Uterus (tissue), 4 donors: ENCODE measurements around the gene CEP164. TPM values are rescaled to one million over a fixed set of nuclear protein-coding genes. Genes with fewer than 3 reads are reported as not detected.
"Not testable (repeated sequence)": the region's sequence is repeated elsewhere in the genome, so short reads cannot be mapped to it uniquely, and the experiment has no call there.

Experiments used
- DNase-seq, 2 donors: peaks; one replicate each; pipeline ENCODE4 v3.0.0-alpha.2; 2019 to 2020
- H3K27ac ChIP-seq, 2 donors: fragments of 200-600 bp; sonication (generic); 1 replicate in 1 of 2; 2 replicates in 1 of 2; pipeline ENCODE4 v1.5.1; 2016 to 2018
- H3K27me3 ChIP-seq, 2 donors: fragments of 200-600 bp; sonication (generic); one replicate each; pipeline ENCODE4 v1.5.1; 2018 to 2019; ENCODE audit warnings: control low read depth in 1 of 2
- H3K36me3 ChIP-seq, 2 donors: fragments of 200-600 bp; sonication (generic); one replicate each; pipeline ENCODE4 v1.5.1; 2019; ENCODE audit warnings: control low read depth in 1 of 2
- H3K4me1 ChIP-seq, 2 donors: fragments of 200-600 bp; sonication (generic); one replicate each; pipeline ENCODE4 v1.5.1; 2018 to 2019; ENCODE audit warnings: control low read depth in 1 of 2
- H3K4me3 ChIP-seq, 2 donors: fragments of 200-600 bp; sonication (generic); 1 replicate in 1 of 2; 2 replicates in 1 of 2; pipeline ENCODE4 v1.5.1; 2018 to 2019; ENCODE audit warnings: mild to moderate bottlenecking in 1 of 2
- H3K9me3 ChIP-seq, 2 donors: fragments of 200-600 bp; sonication (generic); one replicate each; pipeline ENCODE4 v1.5.1; 2019; ENCODE audit warnings: control low read depth in 1 of 2
- POLR2A ChIP-seq, 2 donors: fragments of 450-650 bp; IDR thresholded peaks; one replicate each; pipeline ENCODE4 v1.6.1; 2016; ENCODE audit warnings: antibody characterized with exemption in 2 of 2, mild to moderate bottlenecking in 1 of 2, moderate library complexity in 1 of 2
- intact Hi-C: fragments of 100-400 bp; cut with DNase I; formaldehyde crosslinking; loops from one replicate; pipeline ENCODE4 v1.15.1; 2023; ENCODE audit warnings: low total_unique reads
- total RNA-seq, 4 donors: library from RNA; depleted of rRNA in 3 of 4; stranded (reverse); fragments of >200 nt in 3 of 4; gene quantifications; one replicate each; pipeline versions ENCODE4 v1.1.0 to v1.2.4, GENCODE V29; 2014 to 2023
- TF ChIP-seq, protein P1 (sequence below), 4 experiments: fragments of 200-600 bp in 2 of 4; fragments of 450-650 bp in 2 of 4; sonication (generic) in 2 of 4; IDR thresholded peaks; one replicate each; pipeline ENCODE4 v1.5.1; 2016 to 2019; ENCODE audit warnings: antibody characterized with exemption in 4 of 4, mild to moderate bottlenecking in 2 of 4, moderate library complexity in 1 of 4
- donor health status: DM: yes; HTN: yes; CAD: no.

CEP164 gene
- total RNA-seq, 4 donors from 2014 or later = 16.4 to 64.2 (median 46.1) TPM

- Histone ChIP-seq H3K36me3 (no peaks in the 10 kb centered on the region), H3K4me3 (no peak overlapping the region), H3K4me1 (no peaks in the 10 kb centered on the region), H3K27ac (no peak overlapping the region), H3K27me3 (no peaks in the 10 kb centered on the region), H3K9me3 (peaks cover 0 to 7% of the 10 kb centered on the region in 2 donors)
- no peak for DNase-seq
- TF ChIP-seq, protein P1, sequence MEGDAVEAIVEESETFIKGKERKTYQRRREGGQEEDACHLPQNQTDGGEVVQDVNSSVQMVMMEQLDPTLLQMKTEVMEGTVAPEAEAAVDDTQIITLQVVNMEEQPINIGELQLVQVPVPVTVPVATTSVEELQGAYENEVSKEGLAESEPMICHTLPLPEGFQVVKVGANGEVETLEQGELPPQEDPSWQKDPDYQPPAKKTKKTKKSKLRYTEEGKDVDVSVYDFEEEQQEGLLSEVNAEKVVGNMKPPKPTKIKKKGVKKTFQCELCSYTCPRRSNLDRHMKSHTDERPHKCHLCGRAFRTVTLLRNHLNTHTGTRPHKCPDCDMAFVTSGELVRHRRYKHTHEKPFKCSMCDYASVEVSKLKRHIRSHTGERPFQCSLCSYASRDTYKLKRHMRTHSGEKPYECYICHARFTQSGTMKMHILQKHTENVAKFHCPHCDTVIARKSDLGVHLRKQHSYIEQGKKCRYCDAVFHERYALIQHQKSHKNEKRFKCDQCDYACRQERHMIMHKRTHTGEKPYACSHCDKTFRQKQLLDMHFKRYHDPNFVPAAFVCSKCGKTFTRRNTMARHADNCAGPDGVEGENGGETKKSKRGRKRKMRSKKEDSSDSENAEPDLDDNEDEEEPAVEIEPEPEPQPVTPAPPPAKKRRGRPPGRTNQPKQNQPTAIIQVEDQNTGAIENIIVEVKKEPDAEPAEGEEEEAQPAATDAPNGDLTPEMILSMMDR (IDR thresholded peaks at IDR 0.05) = no peak
- intact Hi-C loops = no loop called here
These were observed 126.4 kb downstream of the CEP164 start for GRCh38 chr11:117453886-117454563.

DNA sequence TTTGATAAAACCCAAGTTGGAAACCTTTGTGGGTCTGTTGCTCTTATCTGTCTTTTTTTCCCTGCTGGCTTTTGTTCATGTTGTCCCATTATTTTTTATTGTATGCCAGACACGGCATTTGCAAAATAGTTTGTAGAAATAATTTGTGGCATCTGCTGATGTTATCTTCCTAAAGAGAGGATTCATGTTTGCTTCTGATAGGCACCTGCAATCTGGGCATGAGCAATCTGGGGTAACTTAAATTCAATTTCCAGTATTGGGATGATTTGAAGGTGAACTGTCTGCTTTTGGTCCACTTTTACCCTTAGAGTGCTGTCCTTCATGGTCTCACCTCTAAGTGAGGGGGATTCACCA, 126.9 kb downstream of the CEP164 start:
- H3K27me3 ChIP-seq = no peaks in the 10 kb centered on the region
- intact Hi-C loops = no loop called here
- no peak for DNase-seq
- H3K36me3 ChIP-seq = no peaks in the 10 kb centered on the region
- H3K27ac ChIP-seq = no peak overlapping the region
- H3K4me1 ChIP-seq = no peaks in the 10 kb centered on the region
- H3K4me3 ChIP-seq = no peak overlapping the region
- TF ChIP-seq, protein P1 (IDR thresholded peaks at IDR 0.05) = no peak
- TF ChIP-seq POLR2A (IDR thresholded peaks at IDR 0.05) = no peak
- peaks cover 0 to 7% of the 10 kb centered on the region in 2 donors for H3K9me3 ChIP-seq

- Histone ChIP-seq H3K27ac (no peak overlapping the region), H3K36me3 (no peaks in the 10 kb centered on the region), H3K4me3 (no peak overlapping the region), H3K27me3 (no peaks in the 10 kb centered on the region), H3K4me1 (no peaks in the 10 kb centered on the region), H3K9me3 (peaks cover 0 to 7% of the 10 kb centered on the region in 2 donors)
- intact Hi-C loops = no loop called here
- no peak for TF ChIP-seq POLR2A (IDR thresholded peaks at IDR 0.05)
- TF ChIP-seq, protein P1 (IDR thresholded peaks at IDR 0.05) = no peak
- DNase-seq = no peak
These were observed 128.5 kb downstream of the CEP164 start for GRCh38 chr11:117456027-117456720.

DNA sequence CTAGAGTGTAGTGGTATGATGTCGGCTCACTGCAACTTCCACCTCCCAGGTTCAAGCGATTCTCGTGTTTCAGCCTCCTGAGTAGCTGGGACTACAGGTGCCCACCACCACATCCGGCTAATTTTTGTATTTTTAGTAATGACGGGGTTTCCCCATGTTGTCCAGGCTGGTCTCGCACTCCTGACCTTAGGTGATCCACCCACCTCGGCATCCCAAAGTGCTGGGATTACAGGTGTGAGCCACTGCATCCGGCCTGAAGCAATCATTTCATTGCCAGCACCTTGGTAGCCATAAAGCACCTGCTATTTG, 129.0 kb downstream of the CEP164 start:
- H3K27me3 ChIP-seq, H3K9me3 ChIP-seq, intact Hi-C loops, H3K27ac ChIP-seq, DNase-seq, H3K4me3 ChIP-seq, H3K36me3 ChIP-seq, H3K4me1 ChIP-seq: not testable (repeated sequence)

GRCh38 chr11:117457031-117457785, 129.6 kb downstream of the CEP164 start:
- peaks cover 0 to 7% of the 10 kb centered on the region in 2 donors for H3K9me3 ChIP-seq
- no peak overlapping the region for H3K27ac ChIP-seq
- intact Hi-C loops = no loop called here
- TF ChIP-seq POLR2A (IDR thresholded peaks at IDR 0.05) = no peak
- TF ChIP-seq, protein P1 (IDR thresholded peaks at IDR 0.05) = no peak
- H3K27me3 ChIP-seq = no peaks in the 10 kb centered on the region
- DNase-seq = no peak
- H3K4me3 ChIP-seq = no peak overlapping the region
- no peaks in the 10 kb centered on the region for H3K4me1 ChIP-seq
- no peaks in the 10 kb centered on the region for H3K36me3 ChIP-seq
